Mesothelial cell of epicardium (in vitro differentiated cells): ENCODE measurements around the gene DAPK1. TPM values are rescaled to one million over a fixed set of nuclear protein-coding genes. Genes with fewer than 3 reads are reported as not detected.
A peak's percentile ranks its signal among the peaks of the same experiment; 100 is the strongest.

Source experiments
- DNase-seq, 2 experiments: peaks; one replicate each; pipeline ENCODE4 v3.0.0; 2021; ENCODE audit warnings: low spot score in 2 of 2; ENCODE audit not compliant: unreplicated experiment in 2 of 2
- H3K27ac Mint-ChIP-seq: 2 replicates; pipeline ENCODE4 v1.8.0; 2021; ENCODE audit warnings: mixed read lengths
- H3K27me3 Mint-ChIP-seq: 2 replicates; pipeline ENCODE4 v1.8.0; 2021; ENCODE audit warnings: low read depth, mixed read lengths
- H3K36me3 Mint-ChIP-seq: 2 replicates; pipeline ENCODE4 v1.8.0; 2021; ENCODE audit warnings: mixed read lengths
- H3K4me1 Mint-ChIP-seq: 2 replicates; pipeline ENCODE4 v1.8.0; 2021; ENCODE audit warnings: mixed read lengths
- H3K4me3 Mint-ChIP-seq: 2 replicates; pipeline ENCODE4 v1.8.0; 2021; ENCODE audit warnings: mild to moderate bottlenecking, moderate library complexity, mixed read lengths
- H3K9me3 Mint-ChIP-seq: 2 replicates; pipeline ENCODE4 v1.8.0; 2021; ENCODE audit warnings: mixed read lengths
- total RNA-seq: library from RNA; stranded (reverse); gene quantifications from 3 replicates; pipeline ENCODE4 v1.2.1, GENCODE V29; 2021
- TF ChIP-seq, protein P1 (sequence below): fragments of 200-600 bp; sonication (generic); IDR thresholded peaks from one replicate; pipeline ENCODE4 v1.5.0; 2021; ENCODE audit warnings: antibody characterized with exemption; ENCODE audit not compliant: unreplicated experiment

DAPK1 gene
- total RNA-seq, 1 donor from 2014 or later, result 239 TPM

DNA sequence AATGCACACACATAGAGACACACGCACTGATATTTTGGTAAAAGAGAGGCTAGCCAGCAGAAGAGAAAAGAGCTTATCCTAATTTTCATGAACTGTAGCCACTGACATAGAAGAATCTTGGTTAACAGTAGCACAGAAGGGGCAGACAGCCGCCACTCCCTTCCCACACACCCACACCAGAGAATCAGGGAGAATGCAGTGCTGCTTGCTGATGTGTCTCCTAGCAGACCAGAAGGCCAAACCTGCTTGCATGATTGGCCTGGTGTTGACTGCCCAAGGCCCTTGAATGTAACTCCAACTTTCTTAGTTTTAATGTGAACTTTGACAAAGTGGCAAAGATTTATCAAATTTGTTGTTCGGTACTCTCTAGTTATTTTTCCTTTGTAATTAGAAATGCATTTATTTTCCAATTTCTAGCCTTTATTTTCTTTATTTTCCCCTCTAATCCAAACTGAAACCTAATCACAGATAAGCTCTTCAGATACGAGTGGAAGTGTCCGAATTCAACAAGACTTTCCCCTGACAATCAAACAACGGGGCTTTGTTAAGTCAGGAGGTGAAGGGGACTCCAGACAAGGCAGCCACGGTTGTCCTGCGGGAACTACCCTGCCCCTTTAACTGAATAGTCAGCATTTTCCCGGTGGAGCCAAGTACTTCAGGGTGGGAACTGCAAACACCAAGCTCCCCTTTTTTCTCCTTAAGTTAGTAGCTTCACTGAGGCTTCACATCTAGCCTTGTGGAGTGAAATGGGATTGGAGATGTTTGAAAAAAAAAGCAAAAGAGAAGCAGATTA, 146.3 kb downstream of the DAPK1 start:
- no peak overlapping the region for H3K4me3 Mint-ChIP-seq
- peak overlapping the region; percentile 81 for H3K27ac Mint-ChIP-seq
- TF ChIP-seq, protein P1, sequence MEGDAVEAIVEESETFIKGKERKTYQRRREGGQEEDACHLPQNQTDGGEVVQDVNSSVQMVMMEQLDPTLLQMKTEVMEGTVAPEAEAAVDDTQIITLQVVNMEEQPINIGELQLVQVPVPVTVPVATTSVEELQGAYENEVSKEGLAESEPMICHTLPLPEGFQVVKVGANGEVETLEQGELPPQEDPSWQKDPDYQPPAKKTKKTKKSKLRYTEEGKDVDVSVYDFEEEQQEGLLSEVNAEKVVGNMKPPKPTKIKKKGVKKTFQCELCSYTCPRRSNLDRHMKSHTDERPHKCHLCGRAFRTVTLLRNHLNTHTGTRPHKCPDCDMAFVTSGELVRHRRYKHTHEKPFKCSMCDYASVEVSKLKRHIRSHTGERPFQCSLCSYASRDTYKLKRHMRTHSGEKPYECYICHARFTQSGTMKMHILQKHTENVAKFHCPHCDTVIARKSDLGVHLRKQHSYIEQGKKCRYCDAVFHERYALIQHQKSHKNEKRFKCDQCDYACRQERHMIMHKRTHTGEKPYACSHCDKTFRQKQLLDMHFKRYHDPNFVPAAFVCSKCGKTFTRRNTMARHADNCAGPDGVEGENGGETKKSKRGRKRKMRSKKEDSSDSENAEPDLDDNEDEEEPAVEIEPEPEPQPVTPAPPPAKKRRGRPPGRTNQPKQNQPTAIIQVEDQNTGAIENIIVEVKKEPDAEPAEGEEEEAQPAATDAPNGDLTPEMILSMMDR, result no peak
- H3K27me3 Mint-ChIP-seq, result no peaks in the 10 kb centered on the region
- H3K4me1 Mint-ChIP-seq, result peaks cover 89% of the 10 kb centered on the region
- DNase-seq, result no peak
- H3K36me3 Mint-ChIP-seq, result peaks cover 37% of the 10 kb centered on the region
- no peaks in the 10 kb centered on the region for H3K9me3 Mint-ChIP-seq

DNA sequence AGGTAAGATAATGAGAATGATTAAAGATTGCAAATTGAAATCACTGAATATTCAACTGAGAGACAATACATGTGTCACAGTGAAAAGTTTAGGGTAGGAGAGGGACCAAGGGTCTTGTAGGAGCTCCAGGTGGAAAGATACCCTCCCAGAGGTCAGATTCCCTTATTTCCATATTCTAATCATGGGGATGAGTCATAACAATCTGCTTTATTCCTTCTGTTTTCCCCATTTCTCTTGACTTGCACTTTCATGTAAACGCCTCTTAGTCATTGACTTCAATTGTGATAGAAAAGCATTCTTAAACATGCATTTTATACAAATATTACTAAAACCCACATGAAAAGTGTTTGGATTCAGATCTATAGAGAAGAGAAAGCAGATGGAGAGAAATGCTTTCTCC, 147.0 kb downstream of the DAPK1 start:
- no peaks in the 10 kb centered on the region for H3K9me3 Mint-ChIP-seq

GRCh38 chr9:87646546-87646945, 148.9 kb downstream of the DAPK1 start:
- TF ChIP-seq, protein P1, result no peak
- Mint-ChIP-seq H3K27ac (peak overlapping the region; percentile 81), H3K9me3 (no peaks in the 10 kb centered on the region), H3K27me3 (no peaks in the 10 kb centered on the region), H3K36me3 (peaks cover 43% of the 10 kb centered on the region), H3K4me1 (peaks cover 74% of the 10 kb centered on the region), H3K4me3 (no peak overlapping the region)
- DNase-seq, result no peak

More for the DNA sequence above, 147.0 kb downstream of the DAPK1 start:
- Mint-ChIP-seq H3K27me3 (no peaks in the 10 kb centered on the region), H3K36me3 (peaks cover 39% of the 10 kb centered on the region), H3K4me3 (no peak overlapping the region), H3K4me1 (peaks cover 83% of the 10 kb centered on the region), H3K27ac (peak overlapping the region; percentile 81)
- no peak for DNase-seq
- TF ChIP-seq, protein P1, result no peak

GRCh38 chr9:87647114-87647513, 149.4 kb downstream of the DAPK1 start:
- TF ChIP-seq, protein P1, result no peak
- no peak for DNase-seq
- H3K4me3 Mint-ChIP-seq, result no peak overlapping the region
- H3K27ac Mint-ChIP-seq, result peak overlapping the region; percentile 81
- peaks cover 69% of the 10 kb centered on the region for H3K4me1 Mint-ChIP-seq
- H3K36me3 Mint-ChIP-seq, result peaks cover 39% of the 10 kb centered on the region
- no peaks in the 10 kb centered on the region for H3K9me3 Mint-ChIP-seq
- no peaks in the 10 kb centered on the region for H3K27me3 Mint-ChIP-seq

DNA sequence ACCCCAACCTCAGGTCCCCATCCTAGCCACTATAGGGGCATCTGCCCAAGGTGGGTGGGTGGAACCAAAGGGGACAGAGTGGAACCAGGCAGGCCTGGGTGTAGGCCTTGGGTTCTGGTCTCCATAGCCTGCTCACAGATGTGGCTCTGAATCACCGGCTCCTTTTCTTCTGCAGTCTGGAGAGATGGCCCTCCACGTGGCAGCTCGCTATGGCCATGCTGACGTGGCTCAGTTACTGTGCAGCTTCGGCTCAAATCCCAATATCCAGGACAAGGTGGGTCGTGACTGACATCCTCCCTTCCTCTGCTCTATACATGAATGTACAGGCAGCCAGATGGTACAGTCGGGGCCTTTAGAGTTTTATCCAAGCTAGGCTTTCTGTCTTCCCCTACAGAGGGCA, 150.9 kb downstream of the DAPK1 start:
- Mint-ChIP-seq H3K27me3 (no peaks in the 10 kb centered on the region), H3K36me3 (peaks cover 41% of the 10 kb centered on the region)
- TF ChIP-seq, protein P1, result no peak

More for the DNA sequence above, 150.9 kb downstream of the DAPK1 start:
- Mint-ChIP-seq H3K9me3 (no peaks in the 10 kb centered on the region), H3K4me3 (no peak overlapping the region), H3K4me1 (peaks cover 56% of the 10 kb centered on the region), H3K27ac (peak overlapping the region; percentile 81)
- no peak for DNase-seq
